Measurements from ENCODE around the gene HTT. TPM values are rescaled to one million over a fixed set of nuclear protein-coding genes. Genes with fewer than 3 reads are reported as not detected.

HTT gene
- total and polyA plus RNA-seq, 9 of the 15 experiments (the other 6 are each of a cell fraction or from before 2014, with no cell fraction given): 0.66 to 31.6 (median 14.7) TPM

GRCh38 chr4:3060946-3061345 is 13.5 kb upstream of the HTT start:
- Histone ChIP-seq H3K4me3 (no peak overlapping the region), H3K9me3 (replicated peaks; ENCODE audit: control insufficient read depth, insufficient read depth, low read depth, low read length) (peaks cover 4% of the 10 kb centered on the region; the same call in 1 of the 2 replicates), H3K27ac (ENCODE audit: extremely low read depth, low read depth, low read length) (no peak overlapping the region), H3K27me3 (ENCODE audit: control insufficient read depth in 2 of 2, insufficient read depth in 2 of 2, low read length in 2 of 2) (peaks cover 28 to 53% of the 10 kb centered on the region in 2 experiments), H3K4me2 (ENCODE audit: insufficient read depth, low read length) (no peak overlapping the region), H2AFZ (ENCODE audit: low read depth, low read length) (no peak overlapping the region), H3K9ac (ENCODE audit: insufficient read depth in 1 of 2, low read depth in 2 of 2, low read length in 2 of 2) (no peak overlapping the region), H3K4me1 (replicated peaks in 1 of 2; ENCODE audit: control insufficient read depth in 2 of 2, insufficient read depth in 2 of 2, low read length in 2 of 2) (no peaks in the 10 kb centered on the region; a peak in 2 of 5 replicates), H4K20me1 (replicated peaks; ENCODE audit: control insufficient read depth, insufficient read depth, low read length) (0 out of 2 replicates have a peak, but pooled peaks cover 2% of the 10 kb centered on the region), H3K9me1 (ENCODE audit: control insufficient read depth, insufficient read depth, low read length) (no peaks in the 10 kb centered on the region), H3K79me2 (ENCODE audit: control insufficient read depth, insufficient read depth, low read length) (no peaks in the 10 kb centered on the region), H3K36me3 (ENCODE audit: control insufficient read depth, insufficient read depth, low read length) (no peaks in the 10 kb centered on the region)
- BruUV-seq (replicated peaks): no TSS peak
- DNase-seq (ENCODE audit: extremely low read depth in 1 of 4, low spot score in 3 of 4): no peak
- no peak for FAIRE-seq
- no peak for ATAC-seq
- 11% methylated on average over 6 of the region's 6 CpGs for WGBS (ENCODE audit: insufficient coverage, low coverage, missing lambda C conversion rate)
- CTCF ChIA-PET (ENCODE audit: low intra/inter-chr PET ratio): interaction anchor here (0.6 kb wide), 1 partner anchor 28 kb away, joined by 3 read pairs; no protein-coding TSS in a partner anchor
- intact Hi-C loops (cut with micrococcal nuclease): no loop called here
- POLR2A ChIA-PET: no interaction called here
- TF ChIP-seq, protein P1, sequence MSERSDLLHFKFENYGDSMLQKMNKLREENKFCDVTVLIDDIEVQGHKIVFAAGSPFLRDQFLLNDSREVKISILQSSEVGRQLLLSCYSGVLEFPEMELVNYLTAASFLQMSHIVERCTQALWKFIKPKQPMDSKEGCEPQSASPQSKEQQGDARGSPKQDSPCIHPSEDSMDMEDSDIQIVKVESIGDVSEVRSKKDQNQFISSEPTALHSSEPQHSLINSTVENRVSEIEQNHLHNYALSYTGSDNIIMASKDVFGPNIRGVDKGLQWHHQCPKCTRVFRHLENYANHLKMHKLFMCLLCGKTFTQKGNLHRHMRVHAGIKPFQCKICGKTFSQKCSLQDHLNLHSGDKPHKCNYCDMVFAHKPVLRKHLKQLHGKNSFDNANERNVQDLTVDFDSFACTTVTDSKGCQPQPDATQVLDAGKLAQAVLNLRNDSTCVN (CRISPR knock-in tag; IDR thresholded peaks at IDR 0.05): no peak
- TF ChIP-seq, protein P2, sequence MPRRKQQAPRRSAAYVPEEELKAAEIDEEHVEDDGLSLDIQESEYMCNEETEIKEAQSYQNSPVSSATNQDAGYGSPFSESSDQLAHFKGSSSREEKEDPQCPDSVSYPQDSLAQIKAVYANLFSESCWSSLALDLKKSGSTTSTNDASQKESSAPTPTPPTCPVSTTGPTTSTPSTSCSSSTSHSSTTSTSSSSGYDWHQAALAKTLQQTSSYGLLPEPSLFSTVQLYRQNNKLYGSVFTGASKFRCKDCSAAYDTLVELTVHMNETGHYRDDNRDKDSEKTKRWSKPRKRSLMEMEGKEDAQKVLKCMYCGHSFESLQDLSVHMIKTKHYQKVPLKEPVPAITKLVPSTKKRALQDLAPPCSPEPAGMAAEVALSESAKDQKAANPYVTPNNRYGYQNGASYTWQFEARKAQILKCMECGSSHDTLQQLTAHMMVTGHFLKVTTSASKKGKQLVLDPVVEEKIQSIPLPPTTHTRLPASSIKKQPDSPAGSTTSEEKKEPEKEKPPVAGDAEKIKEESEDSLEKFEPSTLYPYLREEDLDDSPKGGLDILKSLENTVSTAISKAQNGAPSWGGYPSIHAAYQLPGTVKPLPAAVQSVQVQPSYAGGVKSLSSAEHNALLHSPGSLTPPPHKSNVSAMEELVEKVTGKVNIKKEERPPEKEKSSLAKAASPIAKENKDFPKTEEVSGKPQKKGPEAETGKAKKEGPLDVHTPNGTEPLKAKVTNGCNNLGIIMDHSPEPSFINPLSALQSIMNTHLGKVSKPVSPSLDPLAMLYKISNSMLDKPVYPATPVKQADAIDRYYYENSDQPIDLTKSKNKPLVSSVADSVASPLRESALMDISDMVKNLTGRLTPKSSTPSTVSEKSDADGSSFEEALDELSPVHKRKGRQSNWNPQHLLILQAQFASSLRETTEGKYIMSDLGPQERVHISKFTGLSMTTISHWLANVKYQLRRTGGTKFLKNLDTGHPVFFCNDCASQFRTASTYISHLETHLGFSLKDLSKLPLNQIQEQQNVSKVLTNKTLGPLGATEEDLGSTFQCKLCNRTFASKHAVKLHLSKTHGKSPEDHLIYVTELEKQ (CRISPR knock-in tag; IDR thresholded peaks at IDR 0.05): no peak
- TF ChIP-seq ZBTB2 (IDR thresholded peaks at IDR 0.05): no peak
- TF ChIP-seq ZNF282 (CRISPR knock-in tag; IDR thresholded peaks at IDR 0.05): no peak
- TF ChIP-seq CAMTA2 (CRISPR knock-in tag; conservative IDR thresholded peaks at IDR 0.05): no peak
- TF ChIP-seq RBBP5 (IDR thresholded peaks at IDR 0.05; ENCODE audit: borderline replicate concordance, insufficient read depth, low read length, poor library complexity, severe bottlenecking): no peak
- no peak for TF ChIP-seq SREBF1 (IDR thresholded peaks at IDR 0.05; ENCODE audit: borderline replicate concordance, low read depth, low read length)
- no peak for TF ChIP-seq NFIX (CRISPR knock-in tag; IDR thresholded peaks at IDR 0.05; ENCODE audit: low read depth)
- TF ChIP-seq POLR2A (conservative IDR thresholded peaks at IDR 0.05): no peak
- TF ChIP-seq, protein P3, sequence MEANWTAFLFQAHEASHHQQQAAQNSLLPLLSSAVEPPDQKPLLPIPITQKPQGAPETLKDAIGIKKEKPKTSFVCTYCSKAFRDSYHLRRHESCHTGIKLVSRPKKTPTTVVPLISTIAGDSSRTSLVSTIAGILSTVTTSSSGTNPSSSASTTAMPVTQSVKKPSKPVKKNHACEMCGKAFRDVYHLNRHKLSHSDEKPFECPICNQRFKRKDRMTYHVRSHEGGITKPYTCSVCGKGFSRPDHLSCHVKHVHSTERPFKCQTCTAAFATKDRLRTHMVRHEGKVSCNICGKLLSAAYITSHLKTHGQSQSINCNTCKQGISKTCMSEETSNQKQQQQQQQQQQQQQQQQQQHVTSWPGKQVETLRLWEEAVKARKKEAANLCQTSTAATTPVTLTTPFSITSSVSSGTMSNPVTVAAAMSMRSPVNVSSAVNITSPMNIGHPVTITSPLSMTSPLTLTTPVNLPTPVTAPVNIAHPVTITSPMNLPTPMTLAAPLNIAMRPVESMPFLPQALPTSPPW (CRISPR knock-in tag; IDR thresholded peaks at IDR 0.05): no peak
- no peak for TF ChIP-seq MAZ (CRISPR knock-in tag; conservative IDR thresholded peaks at IDR 0.05 in 1 of 2, IDR thresholded peaks at IDR 0.05 in 1 of 2)
- TF ChIP-seq ADNP (tag; IDR thresholded peaks at IDR 0.05): no peak
- in situ Hi-C loops (cut with MboI): no loop called here
